ENCODE measurements around the gene CHID1.

CHID1 gene

GRCh38 chr11:868394-868793 lies 42.2 kb downstream of the CHID1 start:
- no peaks in the 10 kb centered on the region for H3K4me1 ChIP-seq (ENCODE audit: insufficient read depth, low read length)
- H3K27me3 ChIP-seq (ENCODE audit: insufficient read depth, low read length) = no peaks in the 10 kb centered on the region
- no peak overlapping the region for H3K4me3 ChIP-seq (ENCODE audit: low read length)
- no peak overlapping the region for H2AFZ ChIP-seq (ENCODE audit: low read depth, low read length)
- no peaks in the 10 kb centered on the region for H3K9me3 ChIP-seq (ENCODE audit: low read length)
- H3K36me3 ChIP-seq (ENCODE audit: insufficient read depth, low read length) = peaks cover 16% of the 10 kb centered on the region

DNA sequence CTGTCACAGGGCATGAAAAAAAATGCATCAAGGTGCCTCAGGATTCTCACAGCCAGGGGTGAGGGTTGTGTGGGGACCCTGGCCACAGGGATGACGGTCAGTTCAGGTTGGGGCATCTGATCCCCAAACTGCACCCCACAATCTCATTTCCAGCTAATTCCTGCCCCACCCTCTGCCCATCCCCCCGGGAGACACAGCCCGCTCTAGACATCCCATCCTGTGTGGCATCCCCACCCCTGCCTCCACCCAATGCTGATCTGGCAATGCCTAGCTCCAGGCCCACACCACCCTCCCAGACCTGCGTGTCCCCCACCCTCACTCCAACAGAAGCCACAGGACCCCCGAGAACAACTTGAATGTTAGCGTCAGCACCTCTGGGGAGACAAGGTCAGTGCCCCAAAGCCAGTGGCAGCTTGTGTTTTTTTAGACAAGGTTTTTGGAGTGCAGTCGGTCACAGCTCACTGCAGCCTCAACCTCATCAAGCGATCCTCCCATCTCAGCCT lies 42.7 kb downstream of the CHID1 start:
- Histone ChIP-seq H3K27me3 (ENCODE audit: insufficient read depth, low read length) (no peaks in the 10 kb centered on the region), H2AFZ (ENCODE audit: low read depth, low read length) (no peak overlapping the region), H3K4me3 (ENCODE audit: low read length) (no peak overlapping the region)

DNA sequence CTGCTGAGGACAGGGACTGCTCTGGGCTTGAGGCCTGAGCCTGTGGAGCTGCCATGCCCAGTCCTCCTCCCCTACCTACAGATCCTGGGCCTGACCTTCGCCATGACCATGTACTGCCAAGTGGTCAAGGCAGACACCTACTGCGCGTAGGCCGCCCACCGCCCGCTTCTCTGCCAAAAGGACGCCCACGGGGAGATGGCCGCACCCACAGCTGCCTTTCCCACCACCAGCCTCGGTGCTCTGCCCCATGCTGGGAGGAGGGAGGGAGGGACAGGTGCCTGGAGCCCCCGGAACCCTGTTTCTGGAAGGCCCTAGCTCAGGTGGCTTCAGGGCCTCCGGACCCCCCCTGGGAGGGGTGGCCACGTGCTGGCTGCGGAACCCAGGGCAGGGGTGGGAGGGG lies 44.1 kb downstream of the CHID1 start:
- Histone ChIP-seq H3K27me3 (ENCODE audit: insufficient read depth, low read length) (no peaks in the 10 kb centered on the region), H2AFZ (ENCODE audit: low read depth, low read length) (no peak overlapping the region), H3K4me1 (ENCODE audit: insufficient read depth, low read length) (peaks cover 9% of the 10 kb centered on the region), H3K4me3 (ENCODE audit: low read length) (no peak overlapping the region), H3K36me3 (ENCODE audit: insufficient read depth, low read length) (peaks cover 16% of the 10 kb centered on the region), H3K9me3 (ENCODE audit: low read length) (no peaks in the 10 kb centered on the region)

More for the DNA sequence above, 42.7 kb downstream of the CHID1 start:
- Histone ChIP-seq H3K4me1 (ENCODE audit: insufficient read depth, low read length) (peaks cover 5% of the 10 kb centered on the region), H3K36me3 (ENCODE audit: insufficient read depth, low read length) (peaks cover 16% of the 10 kb centered on the region), H3K9me3 (ENCODE audit: low read length) (no peaks in the 10 kb centered on the region)

- Histone ChIP-seq H3K4me3 (ENCODE audit: low read length) (no peak overlapping the region), H3K4me1 (ENCODE audit: insufficient read depth, low read length) (peaks cover 9% of the 10 kb centered on the region), H3K27me3 (ENCODE audit: insufficient read depth, low read length) (no peaks in the 10 kb centered on the region), H3K36me3 (ENCODE audit: insufficient read depth, low read length) (peaks cover 16% of the 10 kb centered on the region), H2AFZ (ENCODE audit: low read depth, low read length) (no peak overlapping the region), H3K9me3 (ENCODE audit: low read length) (no peaks in the 10 kb centered on the region)
Observed at GRCh38 chr11:865462-866430, 44.9 kb downstream of the CHID1 start.

DNA sequence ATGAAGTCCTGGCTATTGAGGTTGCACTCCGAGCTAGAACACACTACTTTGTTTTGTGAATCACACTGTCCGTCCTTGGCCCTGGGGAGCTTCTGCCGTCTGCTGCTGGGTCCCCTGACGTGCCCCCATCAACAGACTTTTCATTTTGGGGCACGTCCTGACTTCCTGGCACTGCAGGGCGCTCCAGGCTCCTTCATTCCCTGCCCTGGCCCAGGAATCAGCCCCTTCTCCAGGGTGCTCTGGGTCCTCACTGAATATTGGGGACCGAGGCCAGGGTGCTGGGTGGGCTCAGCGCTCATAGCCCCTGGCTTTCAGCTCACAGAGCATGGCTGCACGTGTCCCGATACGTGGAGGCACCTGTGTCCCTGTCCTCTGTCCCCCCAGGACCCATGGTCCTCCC lies 45.7 kb downstream of the CHID1 start:
- peaks cover 9% of the 10 kb centered on the region for H3K4me1 ChIP-seq (ENCODE audit: insufficient read depth, low read length)
- no peak overlapping the region for H3K4me3 ChIP-seq (ENCODE audit: low read length)
- no peaks in the 10 kb centered on the region for H3K9me3 ChIP-seq (ENCODE audit: low read length)
- H3K36me3 ChIP-seq (ENCODE audit: insufficient read depth, low read length) = peaks cover 16% of the 10 kb centered on the region
- H2AFZ ChIP-seq (ENCODE audit: low read depth, low read length) = no peak overlapping the region
- H3K27me3 ChIP-seq (ENCODE audit: insufficient read depth, low read length) = no peaks in the 10 kb centered on the region

DNA sequence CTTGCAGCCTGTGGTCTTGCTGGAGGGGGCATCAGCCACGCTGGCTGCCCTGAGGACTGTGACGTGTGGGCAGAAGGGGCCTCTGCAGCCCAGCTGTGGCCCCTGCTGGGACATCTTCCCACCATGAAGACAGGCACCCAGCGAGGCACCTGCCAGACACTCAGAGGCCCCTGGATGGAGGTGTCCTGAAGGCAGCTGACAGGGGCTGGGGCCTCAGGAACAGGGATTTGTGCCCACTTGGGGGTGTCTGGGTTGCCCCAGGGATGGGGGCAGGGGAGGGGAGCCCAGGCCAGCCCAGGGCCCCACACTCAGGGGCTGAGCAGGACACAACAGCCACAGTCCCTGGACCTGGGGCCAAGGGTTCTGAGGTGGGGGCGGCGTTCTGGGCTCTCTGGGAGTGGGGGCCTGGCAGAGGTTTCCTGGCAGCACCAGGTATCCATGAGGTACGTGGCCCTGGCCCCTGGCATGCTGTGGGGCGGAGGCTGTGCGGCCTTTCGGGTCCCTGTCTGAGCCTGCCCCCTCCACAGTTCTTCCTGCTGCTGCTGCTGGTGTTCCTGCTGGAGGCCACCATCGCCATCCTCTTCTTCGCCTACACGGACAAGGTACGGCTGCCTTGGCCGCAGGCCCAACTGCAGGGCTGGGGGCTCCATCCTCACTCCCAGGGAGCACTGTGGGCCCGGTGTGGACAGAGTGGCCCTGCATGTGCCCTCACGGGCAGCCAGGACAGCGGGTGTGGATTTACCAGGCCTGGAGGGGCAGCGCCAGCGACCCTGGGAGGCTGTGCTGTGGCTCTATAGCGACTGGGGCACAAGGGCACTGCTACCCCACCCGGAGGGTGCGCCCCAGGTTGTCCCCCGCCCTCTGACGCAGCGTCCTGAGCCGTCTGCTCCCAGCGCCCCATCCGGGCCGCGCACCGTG lies 46.4 kb downstream of the CHID1 start:
- H3K27me3 ChIP-seq (ENCODE audit: insufficient read depth, low read length) = no peaks in the 10 kb centered on the region
- H3K4me1 ChIP-seq (ENCODE audit: insufficient read depth, low read length) = peaks cover 9% of the 10 kb centered on the region
- H3K36me3 ChIP-seq (ENCODE audit: insufficient read depth, low read length) = peaks cover 14% of the 10 kb centered on the region
- H3K4me3 ChIP-seq (ENCODE audit: low read length) = no peak overlapping the region
- H2AFZ ChIP-seq (ENCODE audit: low read depth, low read length) = no peak overlapping the region
- no peaks in the 10 kb centered on the region for H3K9me3 ChIP-seq (ENCODE audit: low read length)

- Histone ChIP-seq H2AFZ (ENCODE audit: low read depth, low read length) (no peak overlapping the region), H3K27me3 (ENCODE audit: insufficient read depth, low read length) (no peaks in the 10 kb centered on the region), H3K36me3 (ENCODE audit: insufficient read depth, low read length) (peaks cover 9% of the 10 kb centered on the region), H3K9me3 (ENCODE audit: low read length) (no peaks in the 10 kb centered on the region), H3K4me1 (ENCODE audit: insufficient read depth, low read length) (peaks cover 9% of the 10 kb centered on the region), H3K4me3 (ENCODE audit: low read length) (no peak overlapping the region)
Observed at GRCh38 chr11:863023-863909, 47.3 kb downstream of the CHID1 start.

GRCh38 chr11:862696-863022 lies 48.0 kb downstream of the CHID1 start:
- no peak overlapping the region for H3K4me3 ChIP-seq (ENCODE audit: low read length)
- peaks cover 9% of the 10 kb centered on the region for H3K4me1 ChIP-seq (ENCODE audit: insufficient read depth, low read length)
- no peaks in the 10 kb centered on the region for H3K27me3 ChIP-seq (ENCODE audit: insufficient read depth, low read length)
- no peaks in the 10 kb centered on the region for H3K9me3 ChIP-seq (ENCODE audit: low read length)
- H3K36me3 ChIP-seq (ENCODE audit: insufficient read depth, low read length) = peaks cover 9% of the 10 kb centered on the region
- H2AFZ ChIP-seq (ENCODE audit: low read depth, low read length) = no peak overlapping the region

DNA sequence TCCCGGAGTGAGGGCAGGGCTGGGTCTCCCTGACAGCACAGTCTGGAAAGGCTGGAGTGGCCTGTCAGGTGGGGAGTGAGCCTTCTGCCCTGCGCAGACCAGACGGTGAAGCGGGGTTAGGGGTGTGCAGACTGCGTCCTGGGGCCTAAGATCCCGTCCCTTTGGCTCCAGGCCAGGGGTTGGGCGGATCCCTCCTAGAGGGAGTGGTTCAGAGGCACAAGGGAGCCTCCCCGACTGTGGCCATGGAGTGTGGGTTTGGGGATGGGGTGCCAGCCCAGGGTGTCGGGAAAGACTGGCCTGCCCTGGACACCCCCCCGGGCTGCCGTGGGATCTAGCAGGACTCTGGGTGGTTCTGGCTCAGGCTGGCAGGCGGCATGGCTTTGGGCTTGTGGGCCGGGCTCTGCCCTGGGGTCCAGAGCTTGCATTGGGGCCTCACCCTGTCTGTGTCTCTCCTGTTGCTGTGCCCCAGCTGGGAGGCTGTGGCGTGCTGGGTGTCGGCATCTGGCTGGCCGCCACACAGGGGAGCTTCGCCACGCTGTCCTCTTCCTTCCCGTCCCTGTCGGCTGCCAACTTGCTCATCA lies 48.4 kb downstream of the CHID1 start:
- Histone ChIP-seq H3K27me3 (ENCODE audit: insufficient read depth, low read length) (no peaks in the 10 kb centered on the region), H3K4me3 (ENCODE audit: low read length) (no peak overlapping the region), H2AFZ (ENCODE audit: low read depth, low read length) (no peak overlapping the region), H3K36me3 (ENCODE audit: insufficient read depth, low read length) (peaks cover 9% of the 10 kb centered on the region), H3K9me3 (ENCODE audit: low read length) (no peaks in the 10 kb centered on the region), H3K4me1 (ENCODE audit: insufficient read depth, low read length) (peaks cover 9% of the 10 kb centered on the region)

GRCh38 chr11:861105-861479 lies 49.5 kb downstream of the CHID1 start:
- peaks cover 9% of the 10 kb centered on the region for H3K4me1 ChIP-seq (ENCODE audit: insufficient read depth, low read length)
- H3K9me3 ChIP-seq (ENCODE audit: low read length) = no peaks in the 10 kb centered on the region
- H3K4me3 ChIP-seq (ENCODE audit: low read length) = no peak overlapping the region
- H3K36me3 ChIP-seq (ENCODE audit: insufficient read depth, low read length) = peaks cover 7% of the 10 kb centered on the region
- H2AFZ ChIP-seq (ENCODE audit: low read depth, low read length) = no peak overlapping the region
- no peaks in the 10 kb centered on the region for H3K27me3 ChIP-seq (ENCODE audit: insufficient read depth, low read length)

- H3K27me3 ChIP-seq (ENCODE audit: insufficient read depth, low read length) = no peaks in the 10 kb centered on the region
- H3K36me3 ChIP-seq (ENCODE audit: insufficient read depth, low read length) = peaks cover under 1% of the 10 kb centered on the region
- peaks cover 14% of the 10 kb centered on the region for H3K4me1 ChIP-seq (ENCODE audit: insufficient read depth, low read length)
- H3K4me3 ChIP-seq (ENCODE audit: low read length) = no peak overlapping the region
- H3K9me3 ChIP-seq (ENCODE audit: low read length) = no peaks in the 10 kb centered on the region
- H2AFZ ChIP-seq (ENCODE audit: low read depth, low read length) = no peak overlapping the region
Observed at GRCh38 chr11:860234-861104, 50.1 kb downstream of the CHID1 start.
